Measurements from ENCODE around the gene RPL34.

Gene RPL34

GRCh38 chr4:108624263-108625056, 4.1 kb downstream of the RPL34 start:
- peak; percentile 4 to 9 for DNase-seq

- no peak for DNase-seq
These were observed 5.7 kb downstream of the RPL34 start for GRCh38 chr4:108626056-108626455.

- no peak for DNase-seq
These were observed 8.0 kb downstream of the RPL34 start for GRCh38 chr4:108628411-108628810.

- DNase-seq: no peak
These were observed 14.8 kb downstream of the RPL34 start for GRCh38 chr4:108635070-108635655.

GRCh38 chr4:108636246-108636645, 15.9 kb downstream of the RPL34 start:
- DNase-seq: no peak

- DNase-seq: no peak
These were observed 17.5 kb downstream of the RPL34 start for GRCh38 chr4:108637856-108638255.

GRCh38 chr4:108644237-108644636, 23.9 kb downstream of the RPL34 start:
- no peak for DNase-seq

- no peak for DNase-seq
These were observed 26.3 kb downstream of the RPL34 start for GRCh38 chr4:108646706-108647105.

GRCh38 chr4:108649863-108650211, 29.5 kb downstream of the RPL34 start:
- no peak for DNase-seq

GRCh38 chr4:108650212-108651013, 30.0 kb downstream of the RPL34 start, which contains the start of gene OSTC:
Gene OSTC (plus strand): TSS chr4:108650599. CDS start chr4:108650656, 57 bp downstream.
- DNase-seq: peak; percentile 94 to 98

- peak; percentile 53 to 61 for DNase-seq
These were observed 30.8 kb downstream of the RPL34 start for GRCh38 chr4:108651014-108651791.

GRCh38 chr4:108662629-108663028, 42.3 kb downstream of the RPL34 start:
- no peak for DNase-seq

- no peak for DNase-seq
These were observed 54.1 kb downstream of the RPL34 start for GRCh38 chr4:108674356-108674977.
